Large intestine (tissue), 3 donors: ENCODE results near the gene VEPH1. TPM values are rescaled to one million over a fixed set of nuclear protein-coding genes. Genes with fewer than 3 reads are reported as not detected.

ENCODE experiments used
- DNase-seq, 2 donors: peaks; one replicate each; pipeline versions ENCODE4 v3.0.0 to v3.0.0-alpha.2; 2013
- H3K27ac ChIP-seq: one replicate; pipeline ENCODE4 v1.5.1; 2013; ENCODE audit warnings: low read length
- H3K27me3 ChIP-seq: 2 replicates; pipeline ENCODE4 v1.6.1; 2013; ENCODE audit warnings: low read length; ENCODE audit not compliant: control insufficient read depth, insufficient read depth
- H3K36me3 ChIP-seq: 2 replicates; pipeline ENCODE4 v1.6.1; 2013; ENCODE audit warnings: low read length; ENCODE audit not compliant: control insufficient read depth, insufficient read depth
- H3K4me1 ChIP-seq: one replicate; pipeline ENCODE4 v1.6.1; 2013; ENCODE audit warnings: low read length; ENCODE audit not compliant: control insufficient read depth, insufficient read depth
- H3K4me3 ChIP-seq: one replicate; pipeline ENCODE4 v1.5.1; 2013; ENCODE audit warnings: low read length
- H3K9me3 ChIP-seq: one replicate; pipeline ENCODE4 v1.6.1; 2013; ENCODE audit warnings: mild to moderate bottlenecking, low read depth, low read length, moderate library complexity; ENCODE audit not compliant: control insufficient read depth
- WGBS: methylation state at CpG from one replicate; pipeline ENCODE4 v1.1.5; 2013; ENCODE audit warnings: low lambda C conversion rate; ENCODE audit not compliant: insufficient coverage; 5-methylcytosine and 5-hydroxymethylcytosine counted together
- polyA plus RNA-seq: library from polyadenylated mRNA; unstranded; fragments of 120-200 nt; gene quantifications from one replicate; pipeline ENCODE4 v1.2.1, GENCODE V29; 2013

The VEPH1 gene
- polyA plus RNA-seq, 1 donor: 0.63 TPM

- H3K4me1 ChIP-seq: no peaks in the 10 kb centered on the region
- H3K27me3 ChIP-seq: no peaks in the 10 kb centered on the region
- H3K9me3 ChIP-seq: no peaks in the 10 kb centered on the region
- no peak overlapping the region for H3K27ac ChIP-seq
- H3K4me3 ChIP-seq: no peak overlapping the region
- WGBS: no CpG with 5 or more reads among the region's 2 CpGs
- no peaks in the 10 kb centered on the region for H3K36me3 ChIP-seq
- DNase-seq: no peak
Measured at GRCh38 chr3:157306502-157306901, 196.7 kb downstream of the VEPH1 start.

- no peak for DNase-seq
- no CpG with 5 or more reads among the region's 4 CpGs for WGBS
- Histone ChIP-seq H3K36me3 (no peaks in the 10 kb centered on the region), H3K9me3 (no peaks in the 10 kb centered on the region), H3K4me3 (no peak overlapping the region), H3K27ac (no peak overlapping the region), H3K4me1 (no peaks in the 10 kb centered on the region), H3K27me3 (no peaks in the 10 kb centered on the region)
Measured at GRCh38 chr3:157305392-157305791, 197.8 kb downstream of the VEPH1 start.

GRCh38 chr3:157301755-157302154, 201.5 kb downstream of the VEPH1 start:
- WGBS: 100% methylated on average over 1 of the region's 2 CpGs
- H3K36me3 ChIP-seq: no peaks in the 10 kb centered on the region
- H3K4me3 ChIP-seq: no peak overlapping the region
- H3K27me3 ChIP-seq: no peaks in the 10 kb centered on the region
- DNase-seq: no peak
- H3K27ac ChIP-seq: no peak overlapping the region
- no peaks in the 10 kb centered on the region for H3K4me1 ChIP-seq
- H3K9me3 ChIP-seq: no peaks in the 10 kb centered on the region

- no peaks in the 10 kb centered on the region for H3K27me3 ChIP-seq
- no peaks in the 10 kb centered on the region for H3K9me3 ChIP-seq
- DNase-seq: no peak
- no peak overlapping the region for H3K27ac ChIP-seq
- 92% methylated on average over 6 of the region's 9 CpGs for WGBS
- no peak overlapping the region for H3K4me3 ChIP-seq
- no peaks in the 10 kb centered on the region for H3K36me3 ChIP-seq
- H3K4me1 ChIP-seq: no peaks in the 10 kb centered on the region
Measured at GRCh38 chr3:157300981-157301663, 202.1 kb downstream of the VEPH1 start.

GRCh38 chr3:157300094-157300493, 203.1 kb downstream of the VEPH1 start:
- Histone ChIP-seq H3K27me3 (no peaks in the 10 kb centered on the region), H3K36me3 (no peaks in the 10 kb centered on the region), H3K9me3 (no peaks in the 10 kb centered on the region), H3K4me1 (no peaks in the 10 kb centered on the region), H3K4me3 (no peak overlapping the region), H3K27ac (no peak overlapping the region)
- DNase-seq: no peak
- no CpG with 5 or more reads among the region's 2 CpGs for WGBS

- Histone ChIP-seq H3K9me3 (no peaks in the 10 kb centered on the region), H3K36me3 (no peaks in the 10 kb centered on the region), H3K27me3 (no peaks in the 10 kb centered on the region), H3K27ac (no peak overlapping the region), H3K4me1 (no peaks in the 10 kb centered on the region), H3K4me3 (no peak overlapping the region)
- WGBS: 86% methylated on average over 6 of the region's 6 CpGs
- DNase-seq: no peak
Measured at GRCh38 chr3:157297328-157297915, 205.8 kb downstream of the VEPH1 start.

- Histone ChIP-seq H3K4me3 (no peak overlapping the region), H3K4me1 (no peaks in the 10 kb centered on the region), H3K36me3 (no peaks in the 10 kb centered on the region), H3K9me3 (no peaks in the 10 kb centered on the region), H3K27me3 (no peaks in the 10 kb centered on the region), H3K27ac (no peak overlapping the region)
- DNase-seq: no peak
Measured at GRCh38 chr3:157294953-157295352, 208.3 kb downstream of the VEPH1 start.

- Histone ChIP-seq H3K4me3 (no peak overlapping the region), H3K27me3 (no peaks in the 10 kb centered on the region), H3K4me1 (no peaks in the 10 kb centered on the region), H3K9me3 (no peaks in the 10 kb centered on the region), H3K27ac (no peak overlapping the region), H3K36me3 (no peaks in the 10 kb centered on the region)
- DNase-seq: no peak
- no CpG with 5 or more reads among the region's 1 CpG for WGBS
Measured at GRCh38 chr3:157294491-157294890, 208.7 kb downstream of the VEPH1 start.

- Histone ChIP-seq H3K27me3 (no peaks in the 10 kb centered on the region), H3K36me3 (no peaks in the 10 kb centered on the region), H3K27ac (no peak overlapping the region), H3K9me3 (no peaks in the 10 kb centered on the region), H3K4me1 (no peaks in the 10 kb centered on the region), H3K4me3 (no peak overlapping the region)
- DNase-seq: no peak
- WGBS: 33% methylated on average over 1 of the region's 2 CpGs
Measured at GRCh38 chr3:157290766-157291165, 212.4 kb downstream of the VEPH1 start.

GRCh38 chr3:157285966-157286365, 217.2 kb downstream of the VEPH1 start:
- no CpG with 5 or more reads among the region's 2 CpGs for WGBS
- Histone ChIP-seq H3K27me3 (no peaks in the 10 kb centered on the region), H3K4me1 (no peaks in the 10 kb centered on the region), H3K4me3 (no peak overlapping the region), H3K36me3 (no peaks in the 10 kb centered on the region), H3K9me3 (no peaks in the 10 kb centered on the region), H3K27ac (no peak overlapping the region)
- DNase-seq: no peak

GRCh38 chr3:157285141-157285540, 218.1 kb downstream of the VEPH1 start:
- no peak overlapping the region for H3K4me3 ChIP-seq
- no peak overlapping the region for H3K27ac ChIP-seq
- H3K36me3 ChIP-seq: no peaks in the 10 kb centered on the region
- H3K9me3 ChIP-seq: no peaks in the 10 kb centered on the region
- H3K4me1 ChIP-seq: no peaks in the 10 kb centered on the region
- WGBS: no CpG with 5 or more reads among the region's 4 CpGs
- no peak for DNase-seq
- no peaks in the 10 kb centered on the region for H3K27me3 ChIP-seq
